ENCODE measurements around the gene GK. TPM values are rescaled to one million over a fixed set of nuclear protein-coding genes. Genes with fewer than 3 reads are reported as not detected.

The GK gene
- total RNA-seq, 1 donor from 2014 or later: 46.3 TPM

DNA sequence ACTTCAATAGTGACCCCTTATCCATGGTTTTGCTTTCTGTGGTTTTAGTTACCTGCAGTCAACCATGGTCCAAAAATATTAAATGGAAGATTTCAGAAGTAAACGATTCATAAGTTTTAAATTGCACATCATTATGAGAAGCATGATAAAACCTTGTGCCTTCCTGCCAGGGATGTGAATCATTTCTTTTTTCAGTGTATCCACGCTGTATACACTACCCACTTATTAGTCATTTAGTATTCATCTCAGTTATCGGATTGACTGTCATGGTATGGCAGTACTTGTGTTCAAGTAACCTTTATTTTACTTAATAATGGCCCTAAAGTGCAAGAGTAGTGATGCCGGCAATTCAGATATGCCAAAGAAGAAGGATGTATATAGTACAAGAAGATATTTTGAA is 38.0 kb upstream of the GK start:
- Histone ChIP-seq H3K4me1 (no peaks in the 10 kb centered on the region), H3K27ac (no peak overlapping the region), H3K36me3 (no peaks in the 10 kb centered on the region), H3K4me3 (no peak overlapping the region), H3K9me3 (no peaks in the 10 kb centered on the region), H3K27me3 (ENCODE audit: low read depth) (no peaks in the 10 kb centered on the region)
- intact Hi-C loops (cut with DNase I): no loop called here
- TF ChIP-seq, protein P1, sequence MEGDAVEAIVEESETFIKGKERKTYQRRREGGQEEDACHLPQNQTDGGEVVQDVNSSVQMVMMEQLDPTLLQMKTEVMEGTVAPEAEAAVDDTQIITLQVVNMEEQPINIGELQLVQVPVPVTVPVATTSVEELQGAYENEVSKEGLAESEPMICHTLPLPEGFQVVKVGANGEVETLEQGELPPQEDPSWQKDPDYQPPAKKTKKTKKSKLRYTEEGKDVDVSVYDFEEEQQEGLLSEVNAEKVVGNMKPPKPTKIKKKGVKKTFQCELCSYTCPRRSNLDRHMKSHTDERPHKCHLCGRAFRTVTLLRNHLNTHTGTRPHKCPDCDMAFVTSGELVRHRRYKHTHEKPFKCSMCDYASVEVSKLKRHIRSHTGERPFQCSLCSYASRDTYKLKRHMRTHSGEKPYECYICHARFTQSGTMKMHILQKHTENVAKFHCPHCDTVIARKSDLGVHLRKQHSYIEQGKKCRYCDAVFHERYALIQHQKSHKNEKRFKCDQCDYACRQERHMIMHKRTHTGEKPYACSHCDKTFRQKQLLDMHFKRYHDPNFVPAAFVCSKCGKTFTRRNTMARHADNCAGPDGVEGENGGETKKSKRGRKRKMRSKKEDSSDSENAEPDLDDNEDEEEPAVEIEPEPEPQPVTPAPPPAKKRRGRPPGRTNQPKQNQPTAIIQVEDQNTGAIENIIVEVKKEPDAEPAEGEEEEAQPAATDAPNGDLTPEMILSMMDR (IDR thresholded peaks at IDR 0.05): no peak
- DNase-seq (no peak), ATAC-seq (no peak)

DNA sequence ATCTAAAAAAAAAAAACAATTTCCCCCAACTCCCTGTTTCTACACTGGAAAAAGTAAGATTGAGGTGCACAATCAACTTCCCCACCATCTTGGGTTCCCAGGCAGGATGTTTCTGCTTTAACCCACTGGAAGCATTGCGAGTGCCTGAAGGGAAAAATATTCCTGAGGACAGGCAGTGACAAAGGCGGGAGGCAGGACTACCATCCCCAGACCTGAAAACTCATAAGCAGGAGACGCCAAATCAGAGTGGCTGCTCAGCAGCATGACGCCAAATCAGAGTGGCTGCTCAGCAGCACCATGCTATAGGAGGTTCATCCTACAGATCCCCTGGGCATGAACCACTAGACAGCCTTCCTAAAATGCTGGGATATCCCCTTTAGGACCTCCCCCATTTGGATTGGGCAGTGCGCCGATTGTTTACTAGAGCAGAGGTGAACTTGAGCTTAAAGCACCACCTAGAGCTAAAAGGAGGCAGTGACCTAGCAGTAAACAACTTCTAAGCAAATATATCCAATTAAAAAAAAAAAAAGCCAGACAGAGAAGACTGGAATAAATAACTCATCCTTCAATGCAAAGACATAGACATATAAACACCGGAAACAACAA is 35.0 kb upstream of the GK start:
- ATAC-seq (no peak), DNase-seq (no peak)
- TF ChIP-seq, protein P1 (IDR thresholded peaks at IDR 0.05): no peak
- Histone ChIP-seq H3K27me3 (ENCODE audit: low read depth) (no peaks in the 10 kb centered on the region), H3K27ac (no peak overlapping the region), H3K4me1 (no peaks in the 10 kb centered on the region), H3K36me3 (no peaks in the 10 kb centered on the region), H3K9me3 (no peaks in the 10 kb centered on the region), H3K4me3 (no peak overlapping the region)
- intact Hi-C loops (cut with DNase I): no loop called here

DNA sequence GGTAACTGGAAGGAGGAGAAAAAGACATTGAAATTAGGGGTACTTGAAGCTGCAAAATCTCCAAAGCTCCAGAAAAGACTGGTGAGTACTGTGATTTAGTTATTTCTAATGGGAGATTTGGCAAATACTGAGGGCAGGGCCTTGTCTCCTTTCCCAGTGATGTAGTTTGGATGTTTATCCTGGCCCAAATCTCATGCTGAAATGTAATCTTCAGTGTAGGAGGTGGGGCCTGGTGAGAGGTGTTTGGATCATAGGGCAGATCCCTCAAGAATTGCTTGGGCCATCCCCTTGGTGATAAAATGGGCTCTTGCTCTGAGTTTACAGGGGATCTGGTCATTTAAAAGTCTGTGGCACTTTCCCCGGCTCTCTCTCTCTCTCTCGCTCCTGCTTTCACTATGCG is 33.1 kb upstream of the GK start:
- no peak for ATAC-seq
- intact Hi-C loops (cut with DNase I): no loop called here

DNA sequence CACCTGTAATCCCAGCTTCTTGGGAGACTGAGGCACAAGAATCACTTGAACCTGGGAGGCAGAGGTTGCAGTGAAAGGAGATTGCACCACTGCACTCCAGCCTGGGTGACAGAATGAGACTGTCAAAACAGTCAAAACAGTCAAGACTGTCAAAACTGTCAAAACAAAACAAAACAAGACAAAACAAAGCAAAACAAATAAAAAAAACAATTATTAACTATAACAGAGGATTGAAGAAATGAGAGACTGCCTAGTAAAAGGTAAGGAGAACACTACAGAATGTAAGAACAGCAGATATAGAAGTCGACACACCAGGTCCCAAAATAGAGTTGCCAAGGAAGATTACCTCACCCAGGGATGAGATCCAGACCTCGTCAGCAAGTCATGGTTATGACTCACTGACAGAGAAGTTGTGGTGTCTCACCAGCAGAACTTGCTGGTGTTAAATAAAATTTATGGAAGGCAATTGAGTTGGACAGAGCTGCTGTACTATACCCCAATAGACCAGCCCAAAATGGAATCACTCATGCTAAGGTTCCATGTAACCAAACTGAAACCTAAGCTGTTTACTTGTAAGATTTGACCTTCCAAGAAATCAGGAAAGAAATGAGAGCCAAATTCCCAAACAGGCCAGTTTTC is 32.1 kb upstream of the GK start:
- H3K36me3 ChIP-seq: no peaks in the 10 kb centered on the region
- H3K4me1 ChIP-seq: no peaks in the 10 kb centered on the region
- intact Hi-C loops (cut with DNase I): no loop called here
- TF ChIP-seq, protein P1 (IDR thresholded peaks at IDR 0.05): no peak
- H3K9me3 ChIP-seq: no peaks in the 10 kb centered on the region
- peak; percentile 21 to 50 for ATAC-seq
- no peak for DNase-seq
- no peaks in the 10 kb centered on the region for H3K27me3 ChIP-seq (ENCODE audit: low read depth)
- no peak overlapping the region for H3K4me3 ChIP-seq
- no peak overlapping the region for H3K27ac ChIP-seq

More for the DNA sequence above, 33.1 kb upstream of the GK start:
- H3K27ac ChIP-seq: no peak overlapping the region
- DNase-seq: no peak
- no peaks in the 10 kb centered on the region for H3K9me3 ChIP-seq
- H3K4me3 ChIP-seq: no peak overlapping the region
- TF ChIP-seq, protein P1 (IDR thresholded peaks at IDR 0.05): no peak
- H3K36me3 ChIP-seq: no peaks in the 10 kb centered on the region
- no peaks in the 10 kb centered on the region for H3K27me3 ChIP-seq (ENCODE audit: low read depth)
- H3K4me1 ChIP-seq: no peaks in the 10 kb centered on the region

DNA sequence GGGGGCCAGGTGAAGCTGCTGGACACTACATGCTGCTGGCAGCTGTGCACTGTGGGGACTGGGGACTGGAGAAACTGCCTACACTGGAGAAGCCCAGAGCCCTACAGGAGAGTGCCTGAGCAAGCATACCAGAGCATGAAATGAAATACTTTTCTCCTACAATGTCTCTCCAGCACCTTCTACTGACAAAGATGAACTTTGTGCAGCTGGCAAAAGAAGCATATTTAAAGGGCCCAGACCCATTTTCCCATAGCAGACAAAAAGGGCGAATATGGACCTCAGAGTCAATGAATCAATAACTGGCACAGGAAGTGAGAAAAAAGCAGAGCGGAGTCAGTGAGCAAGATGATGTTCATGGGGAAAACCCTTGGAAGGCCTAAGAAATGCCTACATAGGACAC is 30.9 kb upstream of the GK start:
- intact Hi-C loops (cut with DNase I): no loop called here
- H3K27ac ChIP-seq: no peak overlapping the region

More for the DNA sequence above, 30.9 kb upstream of the GK start:
- no peaks in the 10 kb centered on the region for H3K9me3 ChIP-seq
- ATAC-seq (no peak), DNase-seq (no peak)
- no peak overlapping the region for H3K4me3 ChIP-seq
- H3K36me3 ChIP-seq: no peaks in the 10 kb centered on the region
- no peaks in the 10 kb centered on the region for H3K27me3 ChIP-seq (ENCODE audit: low read depth)
- no peaks in the 10 kb centered on the region for H3K4me1 ChIP-seq
- TF ChIP-seq, protein P1 (IDR thresholded peaks at IDR 0.05): no peak
